Renal cortical epithelial cell (primary cell): ENCODE measurements around the gene NKAIN2. TPM values are rescaled to one million over a fixed set of nuclear protein-coding genes. Genes with fewer than 3 reads are reported as not detected.
"Not testable (repeated sequence)": the region's sequence is repeated elsewhere in the genome, so short reads cannot be mapped to it uniquely, and the experiment has no call there.

ENCODE experiments used
- DNase-seq: peaks from one replicate; pipeline ENCODE4 v3.0.0-alpha.2; 2011; ENCODE audit warnings: low read depth
- total RNA-seq: library from RNA; depleted of rRNA; stranded (reverse); fragments of >200 nt; gene quantifications from 2 replicates; pipeline ENCODE4 v1.2.3, GENCODE V29; 2014

The NKAIN2 gene
- total RNA-seq, 1 donor from 2014 or later = not detected

DNA sequence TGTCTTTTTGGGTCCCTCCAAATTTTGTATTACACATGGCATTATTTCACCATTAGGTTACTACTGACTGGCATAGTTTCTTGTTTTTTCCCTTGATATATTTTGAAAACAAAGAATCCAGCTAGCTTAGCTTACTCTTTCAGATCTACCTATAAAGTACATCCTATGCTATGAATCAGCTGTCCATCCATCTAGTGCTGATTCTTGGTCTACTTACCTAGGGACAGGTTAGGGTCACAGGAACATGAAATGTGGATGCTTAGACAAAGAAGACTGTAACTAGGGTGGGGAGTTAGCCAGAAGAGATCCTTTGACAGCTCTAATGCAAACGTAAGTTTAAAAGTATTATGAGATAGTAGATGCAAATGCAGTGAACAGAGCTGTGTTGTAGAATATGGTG is 91.7 kb downstream of the NKAIN2 start:
- DNase-seq = peak; percentile 1

DNA sequence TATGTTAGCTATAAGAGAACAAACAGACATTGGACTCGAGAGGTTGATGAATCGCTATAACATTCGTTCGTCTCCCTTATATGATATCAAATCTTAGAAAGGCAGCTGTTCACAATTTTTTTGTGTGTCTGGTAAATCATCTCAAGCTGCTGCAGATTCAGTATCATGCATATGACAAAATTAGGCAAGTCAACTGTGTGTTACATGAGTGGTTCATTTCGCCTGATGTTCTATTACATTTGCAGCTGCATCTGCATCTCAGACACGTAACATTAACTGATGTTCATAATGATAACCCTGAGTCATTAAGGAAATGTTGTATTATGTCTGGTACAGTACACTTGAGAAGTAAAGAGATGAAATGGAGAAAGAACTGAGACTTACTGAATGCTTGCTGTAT is 92.1 kb downstream of the NKAIN2 start:
- DNase-seq = no peak

GRCh38 chr6:123896869-123897268 is 93.2 kb downstream of the NKAIN2 start:
- no peak for DNase-seq

DNA sequence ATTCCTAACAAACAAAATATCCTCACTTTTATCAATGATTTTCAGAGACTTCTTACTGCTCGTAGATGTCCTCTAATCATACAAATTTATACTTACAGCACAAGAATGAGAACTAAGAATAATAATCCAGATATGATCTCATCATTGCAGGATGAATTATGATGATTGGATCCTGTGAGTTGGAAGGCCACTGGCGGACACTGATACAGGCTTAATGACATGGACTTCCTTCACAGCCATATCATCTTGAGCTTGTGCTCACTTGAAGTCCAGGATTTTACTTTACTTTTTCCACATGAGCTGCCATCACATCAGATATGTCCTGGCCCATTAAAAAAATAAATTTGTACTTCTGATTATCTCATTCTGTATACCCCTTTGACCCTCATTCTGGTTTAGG is 94.3 kb downstream of the NKAIN2 start:
- no peak for DNase-seq

DNA sequence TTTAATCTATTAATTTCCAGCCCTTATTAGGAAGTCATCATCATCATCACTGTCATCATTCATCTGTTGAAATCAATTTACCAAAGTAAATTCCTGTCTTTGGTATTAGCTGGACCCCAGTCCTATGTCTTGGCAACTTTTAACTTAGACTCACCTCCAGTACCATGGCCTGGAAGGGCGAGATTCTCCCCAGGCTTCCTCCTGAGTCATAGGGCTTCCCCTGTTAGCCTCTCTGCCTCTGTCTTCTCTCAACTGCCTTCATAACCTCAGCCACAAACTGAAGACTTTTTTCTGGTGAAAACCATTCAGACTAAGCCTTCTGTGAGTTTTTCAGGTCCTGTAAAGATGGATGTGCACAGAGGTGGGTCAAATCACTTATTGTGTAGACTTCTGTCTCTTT is 95.0 kb downstream of the NKAIN2 start:
- DNase-seq = no peak

DNA sequence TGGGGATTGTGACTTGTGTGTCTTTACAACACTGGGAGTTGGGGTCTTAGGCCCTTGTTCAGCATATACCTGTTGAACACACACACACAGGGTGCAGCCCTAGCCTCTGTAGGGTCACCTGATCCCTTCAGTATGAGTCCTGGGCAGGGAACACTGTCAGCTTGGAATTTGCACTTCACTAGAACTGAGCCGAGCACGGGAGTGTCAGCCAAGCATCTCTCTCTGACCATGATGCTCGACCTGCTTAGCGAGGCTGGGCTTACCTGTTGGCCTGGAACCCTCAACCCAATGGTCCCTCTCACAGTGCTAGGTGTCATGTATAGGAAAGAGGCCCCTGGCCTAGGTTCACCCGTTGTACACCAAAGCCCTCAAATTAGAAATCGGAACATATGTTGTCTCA is 96.1 kb downstream of the NKAIN2 start:
- DNase-seq = no peak

DNA sequence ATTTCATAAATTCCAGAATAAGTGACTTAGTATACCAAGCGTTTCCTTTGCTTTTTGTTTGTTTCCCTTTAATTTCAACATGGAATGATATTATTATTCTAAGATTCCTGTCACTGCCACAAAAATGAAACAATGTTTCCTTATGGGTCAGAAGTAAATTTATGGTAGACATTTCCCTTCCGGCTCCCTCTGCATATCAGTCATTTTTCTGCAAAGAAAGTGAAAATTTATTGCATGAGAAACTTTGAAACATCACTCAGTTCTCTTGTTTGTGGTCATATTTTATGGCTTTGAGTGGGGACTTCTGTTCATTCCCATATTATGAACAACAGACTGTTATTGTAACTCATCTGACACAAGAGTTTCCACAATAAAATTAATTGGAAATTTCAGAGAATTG is 97.8 kb downstream of the NKAIN2 start:
- DNase-seq = no peak

GRCh38 chr6:123902738-123903313 is 99.2 kb downstream of the NKAIN2 start:
- DNase-seq = no peak

- no peak for DNase-seq
Observed at GRCh38 chr6:123904228-123904627, 100.6 kb downstream of the NKAIN2 start.

- no peak for DNase-seq
Observed at GRCh38 chr6:123908797-123909196, 105.1 kb downstream of the NKAIN2 start.

DNA sequence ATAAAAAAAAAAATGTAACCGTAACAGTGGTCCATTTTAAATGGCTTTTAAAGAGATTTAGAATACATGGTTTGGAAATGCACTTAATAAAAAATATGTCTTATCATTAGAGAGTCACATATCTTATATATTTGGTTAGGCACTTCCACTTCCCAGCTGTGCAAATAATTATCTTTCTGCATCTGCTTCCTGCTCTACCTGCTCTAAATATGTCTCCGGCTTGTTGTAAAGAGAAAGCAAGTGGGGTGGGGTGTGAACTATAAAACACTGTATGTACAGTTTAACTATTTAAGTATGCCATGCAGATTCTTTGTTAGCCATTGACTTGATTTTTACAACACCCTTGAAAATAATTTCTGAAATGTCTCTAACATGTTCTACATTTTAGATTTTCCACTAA is 106.3 kb downstream of the NKAIN2 start:
- no peak for DNase-seq

GRCh38 chr6:123913863-123914262 is 110.2 kb downstream of the NKAIN2 start:
- no peak for DNase-seq

- not testable (repeated sequence) for DNase-seq
Observed at GRCh38 chr6:123923379-123923778, 119.7 kb downstream of the NKAIN2 start.

DNA sequence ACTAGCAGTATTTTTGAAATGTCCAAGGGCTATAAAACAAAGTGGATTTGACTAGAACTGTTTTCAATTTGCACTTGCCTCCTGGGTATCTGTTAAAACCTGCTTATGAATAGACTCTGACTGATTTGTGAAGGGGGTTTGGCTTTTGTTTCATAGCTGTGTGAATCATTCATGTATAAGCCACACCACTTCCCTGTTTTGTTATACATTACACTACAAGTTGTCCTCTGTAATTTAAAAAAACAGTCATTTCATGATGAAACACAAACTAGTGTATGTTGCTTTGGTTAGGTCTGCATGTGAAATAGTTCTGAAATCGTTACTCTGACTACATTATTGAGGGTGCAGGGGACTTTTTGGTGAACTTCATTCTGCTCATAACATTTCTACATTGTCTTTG is 121.7 kb downstream of the NKAIN2 start:
- DNase-seq = peak; percentile 96

GRCh38 chr6:123925842-123926399 is 122.3 kb downstream of the NKAIN2 start:
- peak; percentile 81 for DNase-seq

GRCh38 chr6:123928529-123928928 is 124.9 kb downstream of the NKAIN2 start:
- no peak for DNase-seq

DNA sequence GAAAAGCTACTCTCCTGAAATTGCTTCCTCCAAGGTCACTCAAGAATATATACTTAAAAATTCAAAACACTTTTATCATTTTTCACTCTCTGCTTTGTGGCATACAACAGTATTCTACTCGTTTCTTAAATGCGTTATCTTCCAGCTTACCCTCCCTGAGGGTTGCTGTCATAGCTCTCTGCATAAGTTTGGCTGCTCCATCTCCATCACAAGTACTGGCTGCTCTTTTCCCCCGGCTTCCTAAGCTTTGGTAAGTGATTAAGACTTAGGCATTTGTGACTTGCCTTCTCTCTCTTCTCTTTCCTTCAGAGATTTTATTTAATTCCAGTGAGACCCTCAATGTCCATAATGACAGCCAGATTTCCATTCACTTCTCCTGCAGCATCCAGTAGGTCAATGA is 128.3 kb downstream of the NKAIN2 start:
- no peak for DNase-seq

DNA sequence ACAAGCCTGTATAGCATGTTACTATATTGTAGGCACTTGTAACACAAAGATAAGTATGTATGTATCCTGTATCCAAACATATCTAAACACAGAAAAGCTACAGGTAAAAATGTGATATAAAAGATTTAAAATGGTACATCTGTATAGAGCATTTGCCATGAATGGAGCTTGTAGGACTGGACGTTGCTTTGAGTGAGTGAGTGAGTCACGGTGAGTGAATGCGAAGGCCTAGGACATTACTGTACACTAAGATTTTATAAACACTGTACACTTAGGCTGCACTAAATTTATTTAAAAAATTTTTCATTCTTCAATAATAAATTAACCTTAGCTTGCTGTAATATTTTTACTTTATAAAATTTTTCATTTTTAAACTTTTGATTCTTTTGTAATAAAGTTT is 136.9 kb downstream of the NKAIN2 start:
- DNase-seq = no peak

GRCh38 chr6:123941855-123942254 is 138.2 kb downstream of the NKAIN2 start:
- DNase-seq = no peak

DNA sequence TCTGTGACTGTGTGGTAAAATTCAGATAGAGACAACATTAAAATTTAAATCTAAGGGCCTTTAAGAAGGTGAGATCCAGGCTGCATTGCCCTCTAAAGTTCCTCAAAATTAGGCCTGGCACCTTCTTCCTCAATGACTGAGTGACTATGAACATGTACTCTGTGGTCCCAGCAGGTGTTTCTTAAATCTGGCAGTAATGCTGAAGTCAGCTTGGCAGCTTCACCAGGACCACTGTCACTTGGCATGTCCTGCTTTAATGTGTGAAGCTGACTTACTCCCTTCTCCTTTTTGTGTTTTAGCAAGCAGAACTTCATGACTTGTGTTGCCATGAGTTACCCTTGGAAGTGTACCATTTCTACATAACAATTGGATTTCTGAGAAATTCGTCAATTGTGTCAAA is 141.7 kb downstream of the NKAIN2 start:
- no peak for DNase-seq

DNA sequence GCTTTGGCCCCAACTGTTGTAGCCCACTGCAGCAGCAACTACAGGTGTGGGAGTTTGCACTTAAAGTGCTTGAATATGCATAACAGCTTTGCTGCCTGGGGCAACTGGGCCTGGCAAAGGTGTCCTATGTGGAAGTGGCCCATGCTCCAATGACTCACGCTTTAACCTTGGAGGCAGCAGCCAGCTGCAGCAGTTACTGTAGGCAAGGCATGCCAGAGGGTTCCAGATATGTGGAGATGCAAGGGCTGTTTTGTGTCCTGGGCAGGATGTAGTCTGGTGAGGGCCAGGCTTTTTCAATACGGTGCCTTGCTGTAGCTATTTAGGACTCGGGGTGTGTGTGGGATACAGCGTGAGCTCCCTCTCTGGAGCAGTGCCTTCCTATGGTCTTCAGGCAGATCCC is 150.3 kb downstream of the NKAIN2 start:
- peak; percentile 83 for DNase-seq

DNA sequence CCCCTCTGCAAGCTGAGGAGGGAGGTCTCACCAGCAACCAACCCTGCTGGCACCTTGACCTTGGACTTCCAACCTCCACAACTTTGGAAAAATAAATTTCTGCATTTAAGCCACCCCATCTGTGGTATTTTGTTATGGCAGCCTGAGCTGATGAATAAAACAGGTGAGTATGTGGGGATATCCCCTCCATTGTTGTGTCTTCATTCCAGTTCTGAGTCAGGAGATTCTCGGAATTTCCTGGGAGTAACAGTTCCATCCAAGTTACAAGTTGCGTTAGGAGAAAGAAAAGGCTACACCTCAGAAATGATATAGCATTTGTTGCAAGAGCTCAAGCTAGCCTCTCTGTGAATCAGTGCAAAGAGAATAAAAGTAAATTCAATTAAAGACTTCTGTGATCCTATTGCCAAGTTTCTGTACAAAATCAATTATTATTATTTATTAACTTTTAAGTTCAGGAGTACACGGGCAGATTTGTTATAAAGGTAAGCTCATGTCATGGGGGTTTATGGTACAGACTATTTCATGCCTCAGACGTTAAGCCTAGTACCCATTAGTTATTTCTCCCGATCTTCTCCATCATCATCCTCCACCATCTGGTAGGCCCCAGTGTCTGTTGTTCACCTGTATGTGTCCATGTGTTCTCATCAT is 153.0 kb downstream of the NKAIN2 start:
- DNase-seq = peak; percentile 25

DNA sequence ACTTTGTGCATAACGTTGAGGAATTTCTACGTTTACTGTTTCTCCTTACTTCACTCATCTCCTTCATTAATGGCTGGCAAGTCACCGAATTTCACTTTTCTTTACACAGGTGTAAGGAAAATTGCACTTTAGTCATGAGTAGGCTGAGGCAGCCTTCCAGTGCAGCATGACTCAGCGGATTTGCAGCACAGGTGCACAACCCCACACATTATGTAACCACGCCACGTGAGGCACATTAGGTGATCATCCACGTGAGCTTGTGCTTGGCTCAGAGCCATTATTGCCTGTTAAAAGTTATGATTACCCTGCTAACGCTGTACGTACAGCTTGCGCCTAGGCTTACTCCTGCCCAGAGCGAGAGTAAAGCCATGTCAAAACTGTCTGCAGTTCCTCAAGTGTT is 158.8 kb downstream of the NKAIN2 start:
- DNase-seq = peak; percentile 67

DNA sequence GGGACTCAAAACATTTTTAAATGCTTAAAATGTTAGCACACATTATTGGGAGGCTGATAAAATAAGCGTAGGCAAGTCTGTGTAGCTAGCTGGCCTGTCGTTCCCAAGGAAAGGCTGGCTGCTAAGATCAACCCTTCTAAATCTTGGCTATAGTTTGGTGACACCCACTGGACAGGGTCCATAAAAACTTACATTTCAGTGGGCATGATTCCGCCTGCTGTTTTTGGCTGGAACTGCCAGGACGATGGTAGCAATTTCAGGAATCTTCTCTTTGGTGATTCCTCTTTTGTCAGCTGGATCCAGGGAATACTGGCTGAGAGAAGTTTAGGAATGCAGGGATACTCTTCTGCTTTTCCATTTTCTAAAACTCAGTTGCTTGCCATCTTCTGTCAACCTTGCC is 162.2 kb downstream of the NKAIN2 start:
- DNase-seq = peak; percentile 43
